ENCODE results near the gene IL15RA.
"Not testable (repeated sequence)": the region's sequence is repeated elsewhere in the genome, so short reads cannot be mapped to it uniquely, and the experiment has no call there.

The IL15RA gene

DNA sequence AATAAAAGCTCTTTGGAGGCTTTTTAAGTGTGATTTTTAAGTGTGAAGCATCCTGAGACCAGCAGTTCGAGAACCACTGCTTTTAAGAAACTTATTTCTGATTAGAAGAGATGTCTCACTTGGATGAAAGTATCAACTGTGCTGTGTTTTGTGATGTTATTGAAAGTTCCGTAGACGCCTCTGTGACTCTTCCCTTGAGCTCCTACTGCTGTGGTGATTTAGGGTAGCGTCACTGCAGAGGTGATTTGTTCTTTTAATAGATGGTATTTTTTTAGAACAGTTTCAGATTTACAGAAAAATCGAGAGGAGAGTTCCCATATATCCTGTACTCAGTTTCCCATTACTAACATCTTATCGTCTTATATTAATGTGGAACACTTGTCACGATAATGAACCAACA lies 57.8 kb downstream of the IL15RA start:
- DNase-seq = no peak

DNA sequence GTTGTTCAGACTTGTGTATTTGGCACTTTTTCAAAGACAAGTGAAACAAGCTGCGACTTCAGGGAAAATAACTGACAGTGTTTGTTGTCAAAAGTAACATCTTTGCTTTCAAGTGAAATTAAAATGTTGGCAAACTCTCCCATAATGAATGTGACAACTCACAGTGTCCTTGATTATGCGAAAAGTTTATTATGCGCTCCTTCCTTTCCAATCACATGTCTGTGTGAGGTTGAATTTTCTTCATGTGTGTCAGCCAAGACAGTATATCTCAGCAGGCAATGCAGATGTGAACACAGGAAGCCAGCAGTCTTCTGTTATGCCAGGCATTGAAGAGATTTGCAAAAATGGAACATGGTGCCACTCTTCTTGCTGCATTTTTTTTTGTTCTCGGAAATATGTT lies 58.6 kb downstream of the IL15RA start:
- no peak for DNase-seq

DNA sequence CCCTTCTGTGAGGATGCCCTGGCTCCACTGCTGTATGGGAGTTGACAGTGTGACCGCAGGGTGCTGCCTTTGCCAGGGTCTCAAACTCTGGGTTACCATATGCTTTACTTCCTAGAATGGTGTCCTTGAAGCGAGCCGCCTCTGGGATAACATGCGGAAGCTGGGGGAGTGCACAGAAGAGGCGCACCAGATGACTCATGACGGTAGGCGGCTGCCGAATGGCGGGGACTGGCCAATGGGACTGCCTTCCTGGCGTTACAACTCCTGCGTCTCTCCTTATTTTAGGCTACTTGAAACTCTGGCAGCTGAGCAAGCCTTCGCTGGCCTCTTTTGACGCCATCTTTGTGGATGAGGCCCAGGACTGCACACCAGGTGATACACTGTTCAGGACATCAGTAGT lies 60.0 kb downstream of the IL15RA start:
- DNase-seq = no peak

DNA sequence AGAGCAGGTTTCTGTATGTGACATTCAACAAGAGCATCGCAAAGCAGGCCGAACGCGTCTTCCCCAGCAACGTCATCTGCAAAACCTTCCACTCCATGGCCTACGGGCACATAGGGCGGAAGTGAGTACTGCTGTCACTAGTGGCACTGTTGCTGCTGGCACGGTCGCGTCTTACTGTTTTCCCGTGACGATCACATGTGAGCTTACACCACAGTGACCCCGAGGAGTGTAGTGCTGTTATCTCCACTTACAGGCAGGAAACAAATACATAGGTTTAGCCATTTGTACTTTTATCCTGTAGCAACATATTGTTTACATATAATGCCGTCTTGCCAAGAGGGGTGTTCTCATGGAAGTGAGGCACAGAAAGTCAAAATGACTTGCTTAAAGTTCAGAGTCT lies 61.9 kb downstream of the IL15RA start:
- DNase-seq = no peak

DNA sequence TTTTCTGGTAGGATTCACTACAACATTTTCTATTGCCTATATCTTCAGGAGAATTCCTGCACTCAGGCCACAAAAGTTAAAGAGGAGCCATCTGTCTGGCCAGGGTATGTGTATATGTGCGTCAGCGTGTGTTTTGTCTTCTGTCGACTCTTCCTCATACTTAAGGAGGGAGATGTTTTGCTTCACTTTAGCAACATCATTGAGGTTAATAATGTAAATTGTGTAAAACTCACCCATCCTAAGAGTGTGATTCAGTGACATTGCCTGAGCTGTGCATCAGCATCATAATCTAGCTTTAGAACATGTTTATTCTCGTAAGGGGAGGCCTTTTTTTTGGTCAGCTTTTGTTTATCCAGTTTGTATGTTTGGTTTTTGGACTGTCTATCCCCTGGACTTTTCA lies 63.6 kb downstream of the IL15RA start:
- no peak for DNase-seq

DNA sequence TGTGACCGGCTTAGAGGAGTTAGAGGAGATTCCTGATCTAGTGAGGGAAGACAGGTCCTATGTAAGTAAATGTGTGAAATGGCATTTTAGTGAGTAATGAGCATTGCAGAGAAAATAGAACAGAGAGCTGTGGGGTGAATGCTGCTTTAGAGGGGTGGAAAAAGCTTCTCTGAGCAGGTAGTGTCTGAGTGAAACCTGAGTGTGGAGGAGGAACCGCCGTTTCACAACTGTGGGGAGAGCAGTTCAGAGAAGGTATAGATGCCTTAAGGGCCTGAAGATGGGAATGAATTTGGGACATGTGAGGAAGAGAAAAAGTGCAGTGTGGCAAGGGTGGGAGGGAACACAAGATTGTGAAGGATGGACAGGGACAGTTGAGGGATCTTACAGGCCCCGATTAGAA lies 65.7 kb downstream of the IL15RA start:
- DNase-seq = no peak

DNA sequence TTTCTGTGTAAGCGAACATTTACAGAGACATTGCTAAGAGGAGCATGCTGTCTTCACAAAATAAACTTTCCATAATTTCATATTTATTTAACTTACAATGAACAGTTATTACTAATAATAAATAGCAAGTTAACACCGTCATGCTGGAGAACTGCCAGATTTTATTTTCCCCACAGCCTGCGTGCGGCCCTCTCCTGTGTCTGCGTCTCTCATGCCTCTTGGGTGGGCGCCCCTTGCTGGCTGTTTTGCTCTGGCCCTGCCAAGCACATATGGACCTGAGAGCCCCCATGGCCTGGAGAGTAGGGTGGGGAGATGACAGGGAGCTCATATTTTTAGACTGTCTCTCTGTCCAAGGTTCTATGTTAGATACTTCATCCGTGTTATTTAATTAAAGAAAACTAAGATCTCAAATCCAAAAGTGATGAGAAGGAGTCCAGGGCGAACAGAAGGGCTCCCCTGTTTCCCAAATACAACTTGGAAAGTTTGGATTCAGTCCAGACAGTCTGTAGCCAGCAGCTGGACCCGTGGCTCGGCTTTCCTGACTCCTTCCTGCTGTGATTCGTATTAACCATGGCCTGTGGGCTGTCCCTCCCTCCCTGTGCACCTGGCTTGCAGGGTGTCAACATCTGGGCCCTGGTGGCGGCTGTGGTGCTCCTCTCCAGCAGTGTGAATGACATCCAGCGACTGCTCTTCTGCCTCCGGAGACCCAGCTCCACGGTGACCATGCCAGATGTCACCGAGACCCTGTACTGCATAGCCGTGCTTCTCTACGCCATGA lies 66.8 kb downstream of the IL15RA start:
- no peak for DNase-seq

DNA sequence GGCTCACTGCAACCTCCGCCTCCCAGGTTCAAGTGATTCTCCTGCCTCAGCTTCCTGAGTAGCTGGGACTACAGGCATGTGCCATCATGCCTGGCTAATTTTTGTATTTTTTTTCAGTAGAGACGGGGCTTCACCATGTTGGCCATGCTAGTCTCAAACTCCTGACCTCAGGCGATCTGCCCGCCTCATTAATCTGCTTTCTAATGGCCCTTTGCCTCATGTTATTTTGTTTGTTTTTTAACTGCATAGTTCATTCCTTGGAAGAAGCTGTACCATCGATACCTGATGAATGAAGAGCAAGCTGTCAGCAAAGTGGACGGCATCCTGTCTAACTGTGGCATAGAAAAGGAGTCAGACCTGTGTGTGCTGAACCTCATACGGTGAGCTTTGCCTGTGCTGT lies 68.7 kb downstream of the IL15RA start:
- DNase-seq = not testable (repeated sequence)

DNA sequence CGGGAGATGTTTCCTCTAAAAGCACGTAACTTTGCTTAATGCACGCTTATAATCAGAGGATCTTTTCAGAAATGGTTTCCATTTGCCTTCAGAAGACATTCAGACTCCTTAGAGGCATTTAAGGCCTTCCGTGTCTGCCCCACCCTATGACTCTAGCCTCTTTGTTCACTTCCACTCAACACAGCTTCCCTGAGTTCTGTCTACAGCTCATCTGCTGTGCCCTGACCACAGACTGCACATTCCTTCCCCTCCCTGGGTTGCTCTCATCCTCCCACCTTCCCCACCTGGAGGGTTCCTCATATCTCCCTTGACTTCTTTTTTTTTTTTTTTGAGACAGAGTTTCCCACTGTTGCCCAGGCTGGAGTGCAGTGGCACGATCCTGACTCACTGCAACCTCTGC lies 70.7 kb downstream of the IL15RA start:
- DNase-seq = no peak

DNA sequence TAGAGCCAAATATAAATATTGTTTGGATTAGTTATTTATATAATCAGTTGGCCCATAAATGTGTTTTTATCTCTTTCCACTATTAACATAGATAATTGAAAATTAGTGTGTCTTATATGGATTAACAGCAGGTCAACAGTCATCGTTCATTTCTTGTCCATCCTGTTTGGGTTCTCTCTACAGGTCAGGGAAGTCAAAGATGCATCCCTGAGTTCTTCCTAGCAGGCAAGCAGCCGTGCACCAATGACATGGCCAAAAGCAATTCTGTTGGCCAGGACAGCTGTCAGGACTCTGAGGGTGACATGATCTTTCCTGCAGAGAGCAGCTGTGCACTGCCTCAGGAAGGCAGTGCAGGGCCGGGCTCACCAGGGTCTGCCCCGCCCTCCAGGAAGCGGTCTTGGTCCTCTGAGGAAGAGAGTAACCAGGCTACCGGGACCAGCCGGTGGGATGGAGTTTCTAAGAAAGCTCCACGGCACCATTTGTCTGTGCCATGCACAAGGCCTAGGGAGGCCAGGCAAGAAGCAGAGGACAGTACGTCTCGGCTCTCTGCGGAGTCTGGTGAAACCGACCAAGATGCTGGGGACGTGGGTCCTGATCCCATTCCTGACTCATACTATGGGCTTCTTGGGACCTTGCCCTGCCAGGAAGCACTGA lies 71.4 kb downstream of the IL15RA start:
- no peak for DNase-seq

DNA sequence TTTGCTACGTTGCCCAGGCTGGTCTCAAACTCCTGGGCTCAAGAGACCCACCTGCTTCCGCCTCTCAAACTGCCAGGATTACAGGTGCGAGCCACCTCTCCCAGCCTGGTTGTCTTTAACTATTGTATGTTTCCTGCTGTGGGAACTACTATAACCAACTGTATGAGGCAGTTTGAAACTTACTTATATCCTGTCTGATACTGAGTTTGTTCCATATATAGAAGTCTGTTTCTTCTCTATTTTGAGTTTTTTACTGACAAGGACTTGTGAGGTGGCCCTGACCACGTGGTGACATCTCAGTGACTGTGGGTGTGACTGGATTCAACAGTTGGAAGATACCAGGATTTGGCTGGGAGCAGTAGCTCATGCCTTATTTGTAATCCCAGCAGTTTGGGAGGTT lies 73.1 kb downstream of the IL15RA start:
- no peak for DNase-seq

DNA sequence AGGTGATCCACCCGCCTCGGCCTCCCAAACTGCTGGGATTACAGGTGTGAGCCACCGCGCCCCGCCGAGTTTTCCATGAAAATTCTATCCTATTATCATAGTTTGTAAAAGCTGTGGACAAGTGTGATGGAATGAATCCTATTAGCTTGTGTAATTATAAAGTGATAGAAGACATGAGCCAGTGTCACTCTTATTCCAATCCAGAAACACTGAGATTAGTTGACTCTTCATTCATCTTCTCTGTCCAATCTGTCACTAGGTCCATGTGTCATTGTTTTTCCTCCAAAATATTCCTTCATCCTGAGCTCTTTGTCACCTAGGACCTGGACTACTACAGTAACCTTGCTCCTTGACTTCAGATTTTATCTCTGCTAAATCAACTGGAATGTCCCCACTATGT lies 73.8 kb downstream of the IL15RA start:
- no peak for DNase-seq

DNA sequence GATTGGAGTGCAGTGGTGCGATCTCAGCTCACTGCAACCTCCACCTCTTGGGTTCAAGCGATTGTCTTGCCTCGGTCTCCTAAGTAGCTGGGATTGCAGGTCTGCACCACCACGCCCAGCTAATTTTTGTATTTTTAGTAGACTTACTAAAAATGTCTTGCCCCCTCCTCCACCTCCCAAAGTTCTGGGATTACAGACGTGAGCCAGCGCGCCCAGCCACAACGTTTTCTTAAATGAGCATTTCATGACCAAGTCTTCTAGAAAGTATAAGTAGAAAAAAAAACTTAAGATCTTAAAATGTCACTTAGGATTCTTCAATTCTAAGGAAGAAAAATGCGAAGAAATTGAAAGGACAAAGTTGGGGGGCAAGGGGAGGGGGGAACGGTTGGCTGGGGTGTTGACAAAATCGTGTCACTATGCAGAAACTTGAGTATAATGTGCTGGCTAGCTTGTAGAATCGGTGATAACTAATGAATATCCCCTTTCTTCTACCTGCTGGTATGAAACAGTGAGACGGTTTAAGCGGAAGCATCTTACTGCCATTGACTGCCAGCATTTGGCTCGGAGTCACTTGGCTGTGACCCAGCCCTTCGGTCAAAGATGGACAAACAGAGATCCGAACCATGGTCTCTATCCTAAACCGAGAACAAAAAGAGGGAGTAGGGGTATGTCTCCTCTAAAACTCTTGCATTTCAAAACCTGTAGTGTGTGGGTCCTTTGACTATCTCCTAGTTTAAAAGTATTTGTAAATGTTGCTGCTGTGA lies 74.7 kb downstream of the IL15RA start:
- DNase-seq = no peak
